Central memory CD8-positive, alpha-beta T cell (primary cell): Measurements from ENCODE around the gene AXIN2.

Experiments
- ATAC-seq: fragments of 150-1000 bp; cut with Tn5 transposase; replicated peaks from 2 replicates; pipeline ENCODE4 v1.10.0; 2022; ENCODE audit warnings: mild to moderate bottlenecking, moderate FRiP score, moderate number of reproducible peaks; ENCODE audit not compliant: poor library complexity, severe bottlenecking; ENCODE audit errors: extremely low read depth
- DNase-seq, 2 donors: peaks; one replicate each; pipeline ENCODE4 v3.0.0; 2021; ENCODE audit warnings: low spot score in 2 of 2
- H3K27ac Mint-ChIP-seq: one replicate; pipeline ENCODE4 v1.8.0; 2022; ENCODE audit warnings: low read depth, mild to moderate bottlenecking, moderate library complexity, mixed read lengths
- H3K27me3 Mint-ChIP-seq: one replicate; pipeline ENCODE4 v1.8.0; 2022; ENCODE audit warnings: mixed read lengths
- H3K36me3 Mint-ChIP-seq: one replicate; pipeline ENCODE4 v1.8.0; 2022; ENCODE audit warnings: mild to moderate bottlenecking, moderate library complexity, mixed read lengths; ENCODE audit not compliant: insufficient read depth
- H3K4me1 Mint-ChIP-seq: one replicate; pipeline ENCODE4 v1.8.0; 2022; ENCODE audit warnings: mixed read lengths
- H3K4me3 Mint-ChIP-seq: one replicate; pipeline ENCODE4 v1.8.0; 2022; ENCODE audit warnings: mild to moderate bottlenecking, moderate library complexity, mixed read lengths
- H3K9me3 Mint-ChIP-seq: one replicate; pipeline ENCODE4 v1.8.0; 2022; ENCODE audit warnings: mixed read lengths

Gene AXIN2

DNA sequence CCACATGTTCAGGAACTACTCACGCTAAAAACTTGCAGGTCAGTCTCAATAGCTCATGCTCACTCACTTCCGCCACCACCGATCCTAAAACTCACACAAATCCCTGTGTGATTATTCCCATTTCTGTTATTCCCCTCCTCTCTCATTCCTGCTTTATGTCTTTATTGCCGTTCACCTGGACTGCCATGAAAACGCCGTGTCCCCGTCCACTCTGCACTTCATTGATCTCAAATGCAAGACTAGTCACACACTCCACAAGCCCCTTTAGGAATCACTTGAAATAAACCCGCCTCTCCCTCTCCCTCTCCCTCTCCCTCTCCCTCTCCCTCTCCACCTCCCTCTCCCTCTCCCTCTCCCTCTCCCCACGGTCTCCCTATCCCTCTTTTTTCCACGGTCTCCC lies 78.0 kb downstream of the AXIN2 start:
- H3K27me3 Mint-ChIP-seq, result peaks cover 15% of the 10 kb centered on the region
- H3K4me3 Mint-ChIP-seq, result no peak overlapping the region
- H3K9me3 Mint-ChIP-seq, result no peaks in the 10 kb centered on the region
- ATAC-seq, result no peak
- H3K27ac Mint-ChIP-seq, result no peak overlapping the region
- peaks cover 5% of the 10 kb centered on the region for H3K4me1 Mint-ChIP-seq
- no peak for DNase-seq
- no peaks in the 10 kb centered on the region for H3K36me3 Mint-ChIP-seq

- Mint-ChIP-seq H3K36me3 (no peaks in the 10 kb centered on the region), H3K27me3 (peaks cover 15% of the 10 kb centered on the region), H3K4me1 (peaks cover 5% of the 10 kb centered on the region), H3K9me3 (no peaks in the 10 kb centered on the region), H3K4me3 (no peak overlapping the region), H3K27ac (no peak overlapping the region)
- no peak for ATAC-seq
- DNase-seq, result no peak
These were observed 79.2 kb downstream of the AXIN2 start for GRCh38 chr17:65482201-65482600.

DNA sequence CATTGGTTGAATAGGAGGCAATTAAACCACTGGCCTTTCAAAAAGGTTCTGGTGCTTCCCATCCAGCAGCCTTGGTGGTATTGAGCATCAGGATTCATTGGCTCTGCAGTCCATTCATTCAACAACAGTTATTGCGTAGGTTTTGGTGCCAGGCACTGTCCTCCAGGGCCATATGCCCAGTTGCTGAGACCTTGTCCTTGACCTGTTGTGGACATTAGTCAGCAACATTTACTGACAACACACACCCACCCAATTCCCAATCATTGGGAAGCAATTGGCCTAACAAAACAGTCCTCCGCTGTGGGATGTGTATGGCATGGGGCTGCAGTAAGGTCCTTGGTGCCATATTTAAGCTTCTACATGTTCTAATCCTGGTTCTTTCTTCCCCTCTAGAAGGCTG lies 82.2 kb downstream of the AXIN2 start:
- Mint-ChIP-seq H3K36me3 (no peaks in the 10 kb centered on the region), H3K4me1 (no peaks in the 10 kb centered on the region), H3K9me3 (no peaks in the 10 kb centered on the region), H3K4me3 (no peak overlapping the region), H3K27ac (no peak overlapping the region), H3K27me3 (peaks cover 17% of the 10 kb centered on the region)
- no peak for DNase-seq
- no peak for ATAC-seq
